HEK293 (cell line): ENCODE measurements around the gene TPSG1.

Experiments used
- BCL11B ChIP-seq: fragments of 450-650 bp; formaldehyde crosslinking; IDR thresholded peaks from 2 replicates; pipeline ENCODE4 v1.5.1; 2016; ENCODE audit warnings: low read depth, missing biosample characterization, missing genetic modification characterization
- KLF1 ChIP-seq: fragments of 450-650 bp; formaldehyde crosslinking; IDR thresholded peaks from 2 replicates; pipeline ENCODE4 v1.5.1; 2016; ENCODE audit warnings: missing biosample characterization, missing genetic modification characterization
- MYNN ChIP-seq: fragments of 450-650 bp; formaldehyde crosslinking; IDR thresholded peaks from 2 replicates; pipeline ENCODE4 v1.5.1; 2016; ENCODE audit warnings: missing biosample characterization, missing genetic modification characterization, borderline replicate concordance
- PRDM1 ChIP-seq: fragments of 450-650 bp; formaldehyde crosslinking; IDR thresholded peaks from 2 replicates; pipeline ENCODE4; 2016; ENCODE audit warnings: missing biosample characterization, missing genetic modification characterization
- YY1 ChIP-seq: fragments of 450-650 bp; formaldehyde crosslinking; IDR thresholded peaks from 2 replicates; pipeline ENCODE4 v1.5.1; 2018; ENCODE audit warnings: missing biosample characterization, missing genetic modification characterization
- ZBTB48 ChIP-seq: fragments of 450-650 bp; formaldehyde crosslinking; IDR thresholded peaks from 2 replicates; pipeline ENCODE4 v1.5.1; 2016; ENCODE audit warnings: missing biosample characterization, missing genetic modification characterization
- ZFP3 ChIP-seq: fragments of 450-650 bp; formaldehyde crosslinking; IDR thresholded peaks from 2 replicates; pipeline ENCODE4 v1.5.1; 2016; ENCODE audit warnings: low read depth, missing biosample characterization, missing genetic modification characterization
- ZFP41 ChIP-seq: fragments of 450-650 bp; formaldehyde crosslinking; IDR thresholded peaks from 2 replicates; pipeline ENCODE4 v1.5.1; 2016; ENCODE audit warnings: missing biosample characterization, missing genetic modification characterization, borderline replicate concordance
- ZNF10 ChIP-seq: fragments of 450-650 bp; formaldehyde crosslinking; IDR thresholded peaks from 2 replicates; pipeline ENCODE4 v1.5.1; 2017; ENCODE audit warnings: missing biosample characterization, missing genetic modification characterization
- ZNF121 ChIP-seq: fragments of 450-650 bp; formaldehyde crosslinking; IDR thresholded peaks from 2 replicates; pipeline ENCODE4 v1.5.1; 2016; ENCODE audit warnings: missing biosample characterization, missing genetic modification characterization
- ZNF24 ChIP-seq: fragments of 450-650 bp; formaldehyde crosslinking; IDR thresholded peaks from 2 replicates; pipeline ENCODE4 v1.5.1; 2016; ENCODE audit warnings: missing biosample characterization, missing genetic modification characterization
- ZNF266 ChIP-seq: fragments of 450-650 bp; formaldehyde crosslinking; IDR thresholded peaks from 2 replicates; pipeline ENCODE4 v1.5.1; 2016; ENCODE audit warnings: missing biosample characterization, missing genetic modification characterization, low read depth
- ZNF302 ChIP-seq: fragments of 450-650 bp; formaldehyde crosslinking; IDR thresholded peaks from 2 replicates; pipeline ENCODE4 v1.5.1; 2016; ENCODE audit warnings: missing biosample characterization, missing genetic modification characterization, low read depth
- ZNF48 ChIP-seq: fragments of 450-650 bp; formaldehyde crosslinking; IDR thresholded peaks from 2 replicates; pipeline ENCODE4 v1.5.1; 2016; ENCODE audit warnings: missing biosample characterization, missing genetic modification characterization
- ZNF544 ChIP-seq: fragments of 450-650 bp; formaldehyde crosslinking; IDR thresholded peaks from 2 replicates; pipeline ENCODE4 v1.5.0; 2017; ENCODE audit warnings: missing biosample characterization, missing genetic modification characterization
- ZSCAN16 ChIP-seq: fragments of 450-650 bp; formaldehyde crosslinking; IDR thresholded peaks from 2 replicates; pipeline ENCODE4 v1.5.1; 2016; ENCODE audit warnings: missing biosample characterization, missing genetic modification characterization
- ZSCAN23 ChIP-seq: fragments of 450-650 bp; formaldehyde crosslinking; IDR thresholded peaks from 2 replicates; pipeline ENCODE4 v1.5.1; 2016; ENCODE audit warnings: missing biosample characterization, missing genetic modification characterization
- TF ChIP-seq, protein P1 (sequence below): fragments of 450-650 bp; formaldehyde crosslinking; IDR thresholded peaks from 2 replicates; pipeline ENCODE4 v1.5.1; 2016; ENCODE audit warnings: missing biosample characterization, missing genetic modification characterization, low read depth
- TF ChIP-seq, protein P2 (sequence below): fragments of 450-650 bp; formaldehyde crosslinking; IDR thresholded peaks from 2 replicates; pipeline ENCODE4 v1.5.1; 2016; ENCODE audit warnings: missing biosample characterization, missing genetic modification characterization
- TF ChIP-seq, protein P3 (sequence below): fragments of 450-650 bp; formaldehyde crosslinking; IDR thresholded peaks from 2 replicates; pipeline ENCODE4 v1.5.1; 2016; ENCODE audit warnings: missing biosample characterization, missing genetic modification characterization, borderline replicate concordance
- TF ChIP-seq, protein P4 (sequence below): fragments of 450-650 bp; IDR thresholded peaks from 2 replicates; pipeline ENCODE4 v1.5.1; 2018; ENCODE audit warnings: missing biosample characterization, mild to moderate bottlenecking, missing genetic modification characterization
- TF ChIP-seq, protein P5 (sequence below): fragments of 450-650 bp; formaldehyde crosslinking; IDR thresholded peaks from 2 replicates; pipeline ENCODE4 v1.5.0; 2017; ENCODE audit warnings: missing biosample characterization, missing genetic modification characterization, borderline replicate concordance

Gene TPSG1

DNA sequence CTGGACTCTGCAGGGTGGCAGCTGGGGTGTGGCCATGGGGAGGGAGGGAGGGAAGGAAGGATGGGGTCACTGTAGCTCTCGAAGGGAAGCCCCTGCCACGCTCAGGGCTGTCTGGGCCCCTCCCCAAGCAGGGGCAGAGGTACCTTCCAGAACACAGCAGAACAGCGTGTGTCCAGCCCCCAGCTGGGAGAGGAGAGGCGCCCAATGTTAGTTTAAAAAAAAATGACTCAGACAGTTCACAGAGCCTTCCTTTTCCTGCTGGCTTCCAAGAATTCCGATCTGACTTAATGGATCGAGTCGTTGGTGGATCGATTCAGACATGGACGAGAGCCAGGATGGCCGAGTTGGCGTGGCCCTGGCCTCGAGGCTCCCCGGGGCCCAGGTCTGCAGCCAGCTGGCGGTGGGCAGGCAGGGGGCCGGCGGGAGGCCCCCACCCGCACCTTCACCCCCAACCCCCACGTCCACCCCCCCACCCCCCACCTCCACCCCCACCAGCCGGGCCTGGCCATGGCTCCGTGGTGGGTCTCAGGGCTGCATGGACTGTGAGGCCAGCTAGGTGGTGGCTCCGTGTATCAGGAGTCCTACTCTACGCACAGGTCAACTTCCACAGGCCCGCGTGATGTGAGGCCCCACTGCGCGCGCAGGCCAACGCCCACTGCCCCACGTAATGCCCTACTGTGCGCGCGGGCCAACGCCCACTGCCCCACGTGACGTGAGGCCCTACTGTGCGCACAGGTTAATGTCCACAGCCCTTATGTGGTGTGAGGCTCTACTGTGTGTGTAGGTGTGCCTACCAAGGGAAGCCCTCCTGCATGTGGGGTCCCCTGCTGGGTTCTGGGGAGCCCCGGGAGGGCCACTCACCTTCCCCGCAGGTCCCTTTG lies 50.4 kb downstream of the TPSG1 start (continued):
- TF ChIP-seq, protein P1, sequence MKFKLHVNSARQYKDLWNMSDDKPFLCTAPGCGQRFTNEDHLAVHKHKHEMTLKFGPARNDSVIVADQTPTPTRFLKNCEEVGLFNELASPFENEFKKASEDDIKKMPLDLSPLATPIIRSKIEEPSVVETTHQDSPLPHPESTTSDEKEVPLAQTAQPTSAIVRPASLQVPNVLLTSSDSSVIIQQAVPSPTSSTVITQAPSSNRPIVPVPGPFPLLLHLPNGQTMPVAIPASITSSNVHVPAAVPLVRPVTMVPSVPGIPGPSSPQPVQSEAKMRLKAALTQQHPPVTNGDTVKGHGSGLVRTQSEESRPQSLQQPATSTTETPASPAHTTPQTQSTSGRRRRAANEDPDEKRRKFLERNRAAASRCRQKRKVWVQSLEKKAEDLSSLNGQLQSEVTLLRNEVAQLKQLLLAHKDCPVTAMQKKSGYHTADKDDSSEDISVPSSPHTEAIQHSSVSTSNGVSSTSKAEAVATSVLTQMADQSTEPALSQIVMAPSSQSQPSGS (tag by site-specific recombination): no peak
- TF ChIP-seq, protein P2, sequence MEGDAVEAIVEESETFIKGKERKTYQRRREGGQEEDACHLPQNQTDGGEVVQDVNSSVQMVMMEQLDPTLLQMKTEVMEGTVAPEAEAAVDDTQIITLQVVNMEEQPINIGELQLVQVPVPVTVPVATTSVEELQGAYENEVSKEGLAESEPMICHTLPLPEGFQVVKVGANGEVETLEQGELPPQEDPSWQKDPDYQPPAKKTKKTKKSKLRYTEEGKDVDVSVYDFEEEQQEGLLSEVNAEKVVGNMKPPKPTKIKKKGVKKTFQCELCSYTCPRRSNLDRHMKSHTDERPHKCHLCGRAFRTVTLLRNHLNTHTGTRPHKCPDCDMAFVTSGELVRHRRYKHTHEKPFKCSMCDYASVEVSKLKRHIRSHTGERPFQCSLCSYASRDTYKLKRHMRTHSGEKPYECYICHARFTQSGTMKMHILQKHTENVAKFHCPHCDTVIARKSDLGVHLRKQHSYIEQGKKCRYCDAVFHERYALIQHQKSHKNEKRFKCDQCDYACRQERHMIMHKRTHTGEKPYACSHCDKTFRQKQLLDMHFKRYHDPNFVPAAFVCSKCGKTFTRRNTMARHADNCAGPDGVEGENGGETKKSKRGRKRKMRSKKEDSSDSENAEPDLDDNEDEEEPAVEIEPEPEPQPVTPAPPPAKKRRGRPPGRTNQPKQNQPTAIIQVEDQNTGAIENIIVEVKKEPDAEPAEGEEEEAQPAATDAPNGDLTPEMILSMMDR (tag by site-specific recombination): no peak
- TF ChIP-seq ZNF302 (tag by site-specific recombination) (no peak), ZNF121 (tag by site-specific recombination) (no peak), ZNF10 (tag by site-specific recombination) (no peak), ZBTB48 (tag by site-specific recombination) (no peak), ZNF266 (tag by site-specific recombination) (no peak), BCL11B (tag by site-specific recombination) (0 out of 2 replicates have a peak, but pooled peaks have one; percentile 41), ZSCAN16 (tag by site-specific recombination) (0 out of 2 replicates have a peak, but pooled peaks have one; percentile 26), ZFP41 (tag by site-specific recombination) (no peak), MYNN (no peak), ZNF48 (tag by site-specific recombination) (no peak), ZFP3 (no peak), ZNF24 (tag by site-specific recombination) (0 out of 2 replicates have a peak, but pooled peaks have one; percentile 34), ZSCAN23 (tag by site-specific recombination) (no peak), ZNF544 (tag by site-specific recombination) (no peak), KLF1 (tag by site-specific recombination) (peak; percentile 61), PRDM1 (no peak), YY1 (tag by site-specific recombination) (no peak)
- TF ChIP-seq, protein P3, sequence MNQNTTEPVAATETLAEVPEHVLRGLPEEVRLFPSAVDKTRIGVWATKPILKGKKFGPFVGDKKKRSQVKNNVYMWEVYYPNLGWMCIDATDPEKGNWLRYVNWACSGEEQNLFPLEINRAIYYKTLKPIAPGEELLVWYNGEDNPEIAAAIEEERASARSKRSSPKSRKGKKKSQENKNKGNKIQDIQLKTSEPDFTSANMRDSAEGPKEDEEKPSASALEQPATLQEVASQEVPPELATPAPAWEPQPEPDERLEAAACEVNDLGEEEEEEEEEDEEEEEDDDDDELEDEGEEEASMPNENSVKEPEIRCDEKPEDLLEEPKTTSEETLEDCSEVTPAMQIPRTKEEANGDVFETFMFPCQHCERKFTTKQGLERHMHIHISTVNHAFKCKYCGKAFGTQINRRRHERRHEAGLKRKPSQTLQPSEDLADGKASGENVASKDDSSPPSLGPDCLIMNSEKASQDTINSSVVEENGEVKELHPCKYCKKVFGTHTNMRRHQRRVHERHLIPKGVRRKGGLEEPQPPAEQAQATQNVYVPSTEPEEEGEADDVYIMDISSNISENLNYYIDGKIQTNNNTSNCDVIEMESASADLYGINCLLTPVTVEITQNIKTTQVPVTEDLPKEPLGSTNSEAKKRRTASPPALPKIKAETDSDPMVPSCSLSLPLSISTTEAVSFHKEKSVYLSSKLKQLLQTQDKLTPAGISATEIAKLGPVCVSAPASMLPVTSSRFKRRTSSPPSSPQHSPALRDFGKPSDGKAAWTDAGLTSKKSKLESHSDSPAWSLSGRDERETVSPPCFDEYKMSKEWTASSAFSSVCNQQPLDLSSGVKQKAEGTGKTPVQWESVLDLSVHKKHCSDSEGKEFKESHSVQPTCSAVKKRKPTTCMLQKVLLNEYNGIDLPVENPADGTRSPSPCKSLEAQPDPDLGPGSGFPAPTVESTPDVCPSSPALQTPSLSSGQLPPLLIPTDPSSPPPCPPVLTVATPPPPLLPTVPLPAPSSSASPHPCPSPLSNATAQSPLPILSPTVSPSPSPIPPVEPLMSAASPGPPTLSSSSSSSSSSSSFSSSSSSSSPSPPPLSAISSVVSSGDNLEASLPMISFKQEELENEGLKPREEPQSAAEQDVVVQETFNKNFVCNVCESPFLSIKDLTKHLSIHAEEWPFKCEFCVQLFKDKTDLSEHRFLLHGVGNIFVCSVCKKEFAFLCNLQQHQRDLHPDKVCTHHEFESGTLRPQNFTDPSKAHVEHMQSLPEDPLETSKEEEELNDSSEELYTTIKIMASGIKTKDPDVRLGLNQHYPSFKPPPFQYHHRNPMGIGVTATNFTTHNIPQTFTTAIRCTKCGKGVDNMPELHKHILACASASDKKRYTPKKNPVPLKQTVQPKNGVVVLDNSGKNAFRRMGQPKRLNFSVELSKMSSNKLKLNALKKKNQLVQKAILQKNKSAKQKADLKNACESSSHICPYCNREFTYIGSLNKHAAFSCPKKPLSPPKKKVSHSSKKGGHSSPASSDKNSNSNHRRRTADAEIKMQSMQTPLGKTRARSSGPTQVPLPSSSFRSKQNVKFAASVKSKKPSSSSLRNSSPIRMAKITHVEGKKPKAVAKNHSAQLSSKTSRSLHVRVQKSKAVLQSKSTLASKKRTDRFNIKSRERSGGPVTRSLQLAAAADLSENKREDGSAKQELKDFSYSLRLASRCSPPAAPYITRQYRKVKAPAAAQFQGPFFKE (tag by site-specific recombination): no peak
- TF ChIP-seq, protein P4, sequence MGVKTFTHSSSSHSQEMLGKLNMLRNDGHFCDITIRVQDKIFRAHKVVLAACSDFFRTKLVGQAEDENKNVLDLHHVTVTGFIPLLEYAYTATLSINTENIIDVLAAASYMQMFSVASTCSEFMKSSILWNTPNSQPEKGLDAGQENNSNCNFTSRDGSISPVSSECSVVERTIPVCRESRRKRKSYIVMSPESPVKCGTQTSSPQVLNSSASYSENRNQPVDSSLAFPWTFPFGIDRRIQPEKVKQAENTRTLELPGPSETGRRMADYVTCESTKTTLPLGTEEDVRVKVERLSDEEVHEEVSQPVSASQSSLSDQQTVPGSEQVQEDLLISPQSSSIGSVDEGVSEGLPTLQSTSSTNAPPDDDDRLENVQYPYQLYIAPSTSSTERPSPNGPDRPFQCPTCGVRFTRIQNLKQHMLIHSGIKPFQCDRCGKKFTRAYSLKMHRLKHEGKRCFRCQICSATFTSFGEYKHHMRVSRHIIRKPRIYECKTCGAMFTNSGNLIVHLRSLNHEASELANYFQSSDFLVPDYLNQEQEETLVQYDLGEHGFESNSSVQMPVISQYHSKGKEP (tag by site-specific recombination): no peak
- TF ChIP-seq, protein P5, sequence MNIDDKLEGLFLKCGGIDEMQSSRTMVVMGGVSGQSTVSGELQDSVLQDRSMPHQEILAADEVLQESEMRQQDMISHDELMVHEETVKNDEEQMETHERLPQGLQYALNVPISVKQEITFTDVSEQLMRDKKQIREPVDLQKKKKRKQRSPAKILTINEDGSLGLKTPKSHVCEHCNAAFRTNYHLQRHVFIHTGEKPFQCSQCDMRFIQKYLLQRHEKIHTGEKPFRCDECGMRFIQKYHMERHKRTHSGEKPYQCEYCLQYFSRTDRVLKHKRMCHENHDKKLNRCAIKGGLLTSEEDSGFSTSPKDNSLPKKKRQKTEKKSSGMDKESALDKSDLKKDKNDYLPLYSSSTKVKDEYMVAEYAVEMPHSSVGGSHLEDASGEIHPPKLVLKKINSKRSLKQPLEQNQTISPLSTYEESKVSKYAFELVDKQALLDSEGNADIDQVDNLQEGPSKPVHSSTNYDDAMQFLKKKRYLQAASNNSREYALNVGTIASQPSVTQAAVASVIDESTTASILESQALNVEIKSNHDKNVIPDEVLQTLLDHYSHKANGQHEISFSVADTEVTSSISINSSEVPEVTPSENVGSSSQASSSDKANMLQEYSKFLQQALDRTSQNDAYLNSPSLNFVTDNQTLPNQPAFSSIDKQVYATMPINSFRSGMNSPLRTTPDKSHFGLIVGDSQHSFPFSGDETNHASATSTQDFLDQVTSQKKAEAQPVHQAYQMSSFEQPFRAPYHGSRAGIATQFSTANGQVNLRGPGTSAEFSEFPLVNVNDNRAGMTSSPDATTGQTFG (tag by site-specific recombination): no peak
